HL-60 (cell line): ENCODE results near the gene DSEL.

Experiments used
- CTCF ChIP-seq: IDR thresholded peaks from one replicate; pipeline ENCODE4 v1.5.1; 2011; ENCODE audit warnings: low read length, control low read depth, inconsistent platforms; ENCODE audit not compliant: insufficient read depth
- GABPA ChIP-seq: IDR thresholded peaks from 2 replicates; pipeline ENCODE4 v1.6.1; 2012; ENCODE audit warnings: low read depth
- POLR2AphosphoS5 ChIP-seq: IDR thresholded peaks from 2 replicates; pipeline ENCODE4 v1.6.1; 2012; ENCODE audit warnings: low read depth
- REST ChIP-seq: IDR thresholded peaks from 2 replicates; pipeline ENCODE4 v1.6.1; 2012; ENCODE audit warnings: low read depth; ENCODE audit not compliant: insufficient replicate concordance

- no peak for TF ChIP-seq CTCF
- no peak for TF ChIP-seq POLR2AphosphoS5
- no peak for TF ChIP-seq REST
- TF ChIP-seq GABPA = no peak
These were observed 39.9 kb downstream of the DSEL start for GRCh38 chr18:67476585-67476984.
